DMS53 (cell line): ENCODE measurements around the gene DCAF11.

Experiments
- DNase-seq: peaks from one replicate; lab custom pipeline; 2025; lab: John Stamatoyannopoulos, UW

The DCAF11 gene

GRCh38 chr14:24079491-24080141 is 35.0 kb upstream of the DCAF11 start:
- DNase-seq, result peak; percentile 71

GRCh38 chr14:24080142-24080530 is 34.4 kb upstream of the DCAF11 start:
- no peak for DNase-seq

GRCh38 chr14:24080888-24081738 is 33.5 kb upstream of the DCAF11 start:
- DNase-seq, result peak; percentile 73

- no peak for DNase-seq
These were observed 32.8 kb upstream of the DCAF11 start for GRCh38 chr14:24081739-24082211.

GRCh38 chr14:24082411-24083080 is 32.0 kb upstream of the DCAF11 start:
- no peak for DNase-seq

GRCh38 chr14:24083462-24083861 is 31.1 kb upstream of the DCAF11 start:
- no peak for DNase-seq

- no peak for DNase-seq
These were observed 30.1 kb upstream of the DCAF11 start for GRCh38 chr14:24084440-24084839.

GRCh38 chr14:24085215-24085614 is 29.4 kb upstream of the DCAF11 start:
- DNase-seq, result no peak

- no peak for DNase-seq
These were observed 28.2 kb upstream of the DCAF11 start for GRCh38 chr14:24086193-24086955.

- no peak for DNase-seq
These were observed 27.6 kb upstream of the DCAF11 start for GRCh38 chr14:24087004-24087403.

GRCh38 chr14:24088095-24088494 is 26.5 kb upstream of the DCAF11 start:
- DNase-seq, result no peak

- no peak for DNase-seq
These were observed 24.7 kb upstream of the DCAF11 start for GRCh38 chr14:24089890-24090289.

GRCh38 chr14:24092110-24092504 is 22.5 kb upstream of the DCAF11 start:
- no peak for DNase-seq

GRCh38 chr14:24092505-24093206 is 21.9 kb upstream of the DCAF11 start:
- no peak for DNase-seq

- no peak for DNase-seq
These were observed 21.2 kb upstream of the DCAF11 start for GRCh38 chr14:24093207-24093900.

- DNase-seq, result peak; percentile 88
These were observed 20.4 kb upstream of the DCAF11 start, which contains the start of gene PCK2 for GRCh38 chr14:24093901-24094840. TSS of gene PCK2 (plus strand) at chr14:24094311. CDS start at chr14:24094406, 95 bp downstream.

- no peak for DNase-seq
These were observed 19.7 kb upstream of the DCAF11 start for GRCh38 chr14:24094841-24095270.

- peak; percentile 43 for DNase-seq
These were observed 19.1 kb upstream of the DCAF11 start for GRCh38 chr14:24095271-24096068.
